HG02852 (cell line): ENCODE data around the gene TMEM14C.

Source experiments
- ATAC-seq: cut with Tn5 transposase; IDR thresholded peaks from one replicate; pipeline ENCODE4 v1.9.1; 2021; ENCODE audit warnings: mild to moderate bottlenecking, moderate library complexity; ENCODE audit not compliant: unreplicated experiment

The TMEM14C gene

GRCh38 chr6:10722820-10723566 is at the start of gene TMEM14C:
TSS of gene TMEM14C (plus strand) at chr6:10723070. CDS start at chr6:10724614, 1,544 bp downstream.
- peak; percentile 95 for ATAC-seq

- no peak for ATAC-seq
Observed at GRCh38 chr6:10676403-10676802, 46.5 kb upstream of the TMEM14C start.

- ATAC-seq = no peak
Observed at GRCh38 chr6:10678456-10678855, 44.4 kb upstream of the TMEM14C start.

- no peak for ATAC-seq
Observed at GRCh38 chr6:10681795-10682194, 41.1 kb upstream of the TMEM14C start.

- ATAC-seq = no peak
Observed at GRCh38 chr6:10682355-10682988, 40.4 kb upstream of the TMEM14C start.

- ATAC-seq = no peak
Observed at GRCh38 chr6:10684618-10685017, 38.3 kb upstream of the TMEM14C start.

GRCh38 chr6:10685092-10685915 is 37.6 kb upstream of the TMEM14C start:
- no peak for ATAC-seq

GRCh38 chr6:10686901-10687300 is 36.0 kb upstream of the TMEM14C start:
- no peak for ATAC-seq

- no peak for ATAC-seq
Observed at GRCh38 chr6:10687582-10687981, 35.3 kb upstream of the TMEM14C start.

- ATAC-seq = no peak
Observed at GRCh38 chr6:10690651-10691445, 32.0 kb upstream of the TMEM14C start.

GRCh38 chr6:10692965-10693538 is 29.8 kb upstream of the TMEM14C start:
- no peak for ATAC-seq

- ATAC-seq = peak; percentile 98
Observed at GRCh38 chr6:10694302-10695085, 28.4 kb upstream of the TMEM14C start, which contains the start of the genes C6orf52 and PAK1IP1. TSS of gene C6orf52 (minus strand) at chr6:10694616. CDS start at chr6:10687550, 7,066 bp downstream. TSS of gene PAK1IP1 (plus strand) at chr6:10694972. CDS start at chr6:10694986, 14 bp downstream.

- ATAC-seq = no peak
Observed at GRCh38 chr6:10695086-10695657, 27.7 kb upstream of the TMEM14C start.

- no peak for ATAC-seq
Observed at GRCh38 chr6:10696655-10697054, 26.2 kb upstream of the TMEM14C start.

- no peak for ATAC-seq
Observed at GRCh38 chr6:10713962-10714361, 8.9 kb upstream of the TMEM14C start.

- ATAC-seq = no peak
Observed at GRCh38 chr6:10719296-10719963, 3.4 kb upstream of the TMEM14C start.

- ATAC-seq = no peak
Observed at GRCh38 chr6:10719964-10720264, 3.0 kb upstream of the TMEM14C start.

- ATAC-seq = peak; percentile 34
Observed at GRCh38 chr6:10720265-10720959, 2.5 kb upstream of the TMEM14C start.
